ENCODE data around the gene NECTIN2. TPM values are rescaled to one million over a fixed set of nuclear protein-coding genes. Genes with fewer than 3 reads are reported as not detected.

NECTIN2 gene
- total and polyA plus RNA-seq, 2 donors (not counting 1 experiment from before 2014, with no cell fraction given): 0.15 to 0.32 TPM

DNA sequence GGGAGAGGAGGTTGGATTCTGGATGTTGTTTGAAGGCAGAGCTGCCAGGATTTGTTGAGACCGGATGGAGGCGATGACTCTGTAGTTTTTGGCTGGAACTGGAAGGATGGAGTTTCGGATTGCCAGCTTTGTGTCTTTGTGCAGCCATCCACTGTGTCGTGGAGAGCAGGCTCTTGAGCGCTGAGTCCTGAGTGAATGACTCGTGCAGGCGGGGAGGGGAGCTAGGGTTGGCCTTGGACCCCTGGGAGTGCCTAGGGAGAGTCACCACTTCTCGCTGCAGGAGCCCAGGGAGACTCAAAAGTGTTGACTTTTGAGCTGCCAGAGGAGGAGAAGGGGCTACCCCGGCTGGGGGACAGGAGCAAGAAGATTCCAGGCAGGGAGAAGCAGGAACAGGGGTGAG lies 48.8 kb downstream of the NECTIN2 start:
- no peaks in the 10 kb centered on the region for H3K27me3 Mint-ChIP-seq
- Histone ChIP-seq H3K4me2 (replicated peaks; ENCODE audit: low read depth, low read length, poor library complexity, severe bottlenecking) (no peak overlapping the region), H3K27ac (ENCODE audit: low read length in 2 of 2) (no peak overlapping the region), H3K4me1 (ENCODE audit: control insufficient read depth in 2 of 2, insufficient read depth in 2 of 2, low read length in 2 of 2) (peaks cover 10 to 16% of the 10 kb centered on the region in 2 donors), H4K20me1 (ENCODE audit: control insufficient read depth, insufficient read depth, low read length, poor library complexity, severe bottlenecking) (peaks cover 7% of the 10 kb centered on the region), H3K4me3 (ENCODE audit: control extremely low read depth in 1 of 5, extremely low read depth in 1 of 5, insufficient read depth in 1 of 5, low read depth in 2 of 5, low read length in 4 of 5) (no peak overlapping the region), H3K36me3 (replicated peaks in 1 of 2; ENCODE audit: control extremely low read depth in 1 of 2, control insufficient read depth in 1 of 2, extremely low read depth in 1 of 2, insufficient read depth in 2 of 2, low read length in 1 of 2) (peaks cover 0 to 55% of the 10 kb centered on the region in 2 experiments), H3K27me3 (replicated peaks in 1 of 4; ENCODE audit: control extremely low read depth in 1 of 4, control insufficient read depth in 3 of 4, insufficient read depth in 4 of 4, low read length in 3 of 4) (no peaks in the 10 kb centered on the region), H3K79me2 (ENCODE audit: control insufficient read depth, insufficient read depth, low read length) (peaks cover 25% of the 10 kb centered on the region), H3K9me3 (ENCODE audit: control extremely low read depth in 1 of 3, control insufficient read depth in 2 of 3, insufficient read depth in 1 of 3, low read length in 2 of 3) (no peaks in the 10 kb centered on the region), H2AFZ (ENCODE audit: insufficient read depth, low read depth, low read length, poor library complexity, severe bottlenecking) (no peak overlapping the region), H3K9ac (ENCODE audit: low read length) (no peak overlapping the region)
- POLR2A ChIA-PET: no interaction called here
- intact Hi-C loops (cut with micrococcal nuclease): no loop called here
- TF ChIP-seq EZH2 (IDR thresholded peaks at IDR 0.05; ENCODE audit: borderline replicate concordance, insufficient read depth, low read depth, low read length, poor library complexity, severe bottlenecking): no peak
- TF ChIP-seq, protein P1, sequence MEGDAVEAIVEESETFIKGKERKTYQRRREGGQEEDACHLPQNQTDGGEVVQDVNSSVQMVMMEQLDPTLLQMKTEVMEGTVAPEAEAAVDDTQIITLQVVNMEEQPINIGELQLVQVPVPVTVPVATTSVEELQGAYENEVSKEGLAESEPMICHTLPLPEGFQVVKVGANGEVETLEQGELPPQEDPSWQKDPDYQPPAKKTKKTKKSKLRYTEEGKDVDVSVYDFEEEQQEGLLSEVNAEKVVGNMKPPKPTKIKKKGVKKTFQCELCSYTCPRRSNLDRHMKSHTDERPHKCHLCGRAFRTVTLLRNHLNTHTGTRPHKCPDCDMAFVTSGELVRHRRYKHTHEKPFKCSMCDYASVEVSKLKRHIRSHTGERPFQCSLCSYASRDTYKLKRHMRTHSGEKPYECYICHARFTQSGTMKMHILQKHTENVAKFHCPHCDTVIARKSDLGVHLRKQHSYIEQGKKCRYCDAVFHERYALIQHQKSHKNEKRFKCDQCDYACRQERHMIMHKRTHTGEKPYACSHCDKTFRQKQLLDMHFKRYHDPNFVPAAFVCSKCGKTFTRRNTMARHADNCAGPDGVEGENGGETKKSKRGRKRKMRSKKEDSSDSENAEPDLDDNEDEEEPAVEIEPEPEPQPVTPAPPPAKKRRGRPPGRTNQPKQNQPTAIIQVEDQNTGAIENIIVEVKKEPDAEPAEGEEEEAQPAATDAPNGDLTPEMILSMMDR (IDR thresholded peaks at IDR 0.05): no peak
- H3K9me3 Mint-ChIP-seq (ENCODE audit: insufficient read depth): no peaks in the 10 kb centered on the region
- no peak overlapping the region for H3K27ac Mint-ChIP-seq
- CTCF ChIA-PET: interaction anchor here (1.1 kb wide), 1 partner anchor 11 kb away, joined by 3 read pairs; no protein-coding TSS in a partner anchor
- DNase-seq (no peak), ATAC-seq (ENCODE audit: low read depth) (no peak)
- peaks cover 26% of the 10 kb centered on the region for H3K4me1 Mint-ChIP-seq
- WGBS (ENCODE audit: insufficient coverage): 93% methylated on average over 9 of the region's 9 CpGs
- no peak overlapping the region for H3K4me3 Mint-ChIP-seq

DNA sequence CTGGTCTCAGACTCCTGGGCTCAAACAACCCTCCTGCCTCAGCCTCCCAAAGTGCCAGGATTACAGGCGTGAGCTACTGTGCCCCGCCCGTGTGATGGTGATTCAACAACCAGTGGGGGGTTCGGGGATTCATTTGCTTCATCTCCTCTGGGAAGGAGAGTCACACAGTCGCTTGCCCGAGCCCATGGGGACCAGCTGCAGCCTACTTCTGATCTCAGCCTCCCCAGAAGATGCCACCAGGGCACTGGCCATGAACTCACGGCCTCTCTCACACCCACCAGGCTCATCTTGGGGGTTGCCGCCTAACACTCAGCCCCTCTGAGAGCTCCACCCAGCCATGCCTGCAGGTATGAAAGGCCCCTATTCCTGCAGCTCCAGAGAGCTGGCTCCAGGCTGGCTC lies 51.7 kb downstream of the NECTIN2 start:
- no peak overlapping the region for H3K4me3 Mint-ChIP-seq
- H3K27ac Mint-ChIP-seq: no peak overlapping the region
- Histone ChIP-seq H3K4me2 (replicated peaks; ENCODE audit: low read depth, low read length, poor library complexity, severe bottlenecking) (no peak overlapping the region), H3K4me3 (ENCODE audit: control extremely low read depth in 1 of 5, extremely low read depth in 1 of 5, insufficient read depth in 1 of 5, low read depth in 2 of 5, low read length in 4 of 5) (no peak overlapping the region), H3K27me3 (replicated peaks in 1 of 4; ENCODE audit: control extremely low read depth in 1 of 4, control insufficient read depth in 3 of 4, insufficient read depth in 4 of 4, low read length in 3 of 4) (no peaks in the 10 kb centered on the region), H3K79me2 (ENCODE audit: control insufficient read depth, insufficient read depth, low read length) (peaks cover 11% of the 10 kb centered on the region), H3K27ac (ENCODE audit: low read length in 2 of 2) (no peak overlapping the region), H3K4me1 (ENCODE audit: control insufficient read depth in 2 of 2, insufficient read depth in 2 of 2, low read length in 2 of 2) (no peaks in the 10 kb centered on the region), H3K36me3 (replicated peaks in 1 of 2; ENCODE audit: control extremely low read depth in 1 of 2, control insufficient read depth in 1 of 2, extremely low read depth in 1 of 2, insufficient read depth in 2 of 2, low read length in 1 of 2) (peaks cover 0 to 67% of the 10 kb centered on the region in 2 experiments), H2AFZ (ENCODE audit: insufficient read depth, low read depth, low read length, poor library complexity, severe bottlenecking) (no peak overlapping the region), H3K9ac (ENCODE audit: low read length) (no peak overlapping the region), H3K9me3 (ENCODE audit: control extremely low read depth in 1 of 3, control insufficient read depth in 2 of 3, insufficient read depth in 1 of 3, low read length in 2 of 3) (no peaks in the 10 kb centered on the region), H4K20me1 (ENCODE audit: control insufficient read depth, insufficient read depth, low read length, poor library complexity, severe bottlenecking) (peaks cover 2% of the 10 kb centered on the region)
- ATAC-seq (ENCODE audit: low read depth) (no peak), DNase-seq (no peak)
- ChIA-PET CTCF (interaction anchor here (0.6 to 1.4 kb wide), 2 partner anchors 13 to 127 kb away, joined by 3 to 6 read pairs; no protein-coding TSS in a partner anchor), POLR2A (no interaction called here)
- peaks cover 3% of the 10 kb centered on the region for H3K4me1 Mint-ChIP-seq
- no peaks in the 10 kb centered on the region for H3K9me3 Mint-ChIP-seq (ENCODE audit: insufficient read depth)
- no peaks in the 10 kb centered on the region for H3K27me3 Mint-ChIP-seq
- TF ChIP-seq, protein P1 (IDR thresholded peaks at IDR 0.05): no peak
- no peak for TF ChIP-seq EZH2 (IDR thresholded peaks at IDR 0.05; ENCODE audit: borderline replicate concordance, insufficient read depth, low read depth, low read length, poor library complexity, severe bottlenecking)
- intact Hi-C loops (cut with micrococcal nuclease): no loop called here
- 98% methylated on average over 7 of the region's 8 CpGs for WGBS (ENCODE audit: insufficient coverage)

Measured in B cell (primary cell).